ENCODE measurements around the gene SESN3.

GRCh38 chr11:95279921-95280868 is 49.2 kb upstream of the SESN3 start:
- no peak for TF ChIP-seq CTCF (IDR thresholded peaks at IDR 0.05)
- TF ChIP-seq EP300 (IDR thresholded peaks at IDR 0.05) = no peak
